ENCODE data around the gene TNFRSF25. TPM values are rescaled to one million over a fixed set of nuclear protein-coding genes. Genes with fewer than 3 reads are reported as not detected.

TNFRSF25 gene
- total and polyA plus RNA-seq, 11 donors = 4.7 to 17.5 (median 9.3) TPM

- Histone ChIP-seq H3K27ac (peak overlapping the region in 11 of 12 donors; percentile 51 to 86 (median 70)), H3K9me3 (no peaks in the 10 kb centered on the region), H3K4me3 (peak overlapping the region in 1 of 12 donors; percentile 4), H3K27me3 (peaks cover 0 to 20% (median 0%) of the 10 kb centered on the region in 9 donors), H3K4me1 (peaks cover 3 to 82% (median 50%) of the 10 kb centered on the region in 12 donors), H3K36me3 (no peaks in the 10 kb centered on the region)
- no peak for TF ChIP-seq CTCF (IDR thresholded peaks at IDR 0.05)
- no peak for TF ChIP-seq POLR2A (IDR thresholded peaks at IDR 0.05)
- ATAC-seq (no peak), DNase-seq (no peak)
- intact Hi-C loops (cut with DNase I) = loop anchor here in 1 of 10 donors (10.0 kb wide), 1 partner anchor 133 kb away; the partner anchor contains the start of gene THAP3
- whole genome bisulfite sequencing, 4 donors = 53 to 80% (median 58%) methylated on average over 9 to 10 of the region's 10 CpGs
Observed at GRCh38 chr1:6491966-6492365, 26.0 kb upstream of the TNFRSF25 start.

GRCh38 chr1:6491480-6491962 is 25.5 kb upstream of the TNFRSF25 start, which contains the start of gene PLEKHG5:
TSS of gene PLEKHG5 (minus strand) at chr1:6491667. CDS start at chr1:6477571, 14,096 bp downstream.
- intact Hi-C loops (cut with DNase I) = loop anchor here in 1 of 10 donors (10.0 kb wide), 1 partner anchor 133 kb away; the partner anchor contains the start of gene THAP3
- Histone ChIP-seq H3K27ac (peak within 1 kb of the TSS in 11 of 12 donors; percentile 64 to 86 (median 77)), H3K36me3 (no peaks in the 10 kb centered on the region), H3K4me3 (peak within 1 kb of the TSS; percentile 40 to 81 (median 64)), H3K4me1 (peaks cover 3 to 81% (median 47%) of the 10 kb centered on the region in 12 donors), H3K9me3 (no peaks in the 10 kb centered on the region), H3K27me3 (peaks cover 0 to 17% (median 0%) of the 10 kb centered on the region in 9 donors)
- TF ChIP-seq POLR2A (IDR thresholded peaks at IDR 0.05) (no peak), CTCF (IDR thresholded peaks at IDR 0.05) (no peak)
- 61 to 73% (median 67%) methylated on average over 6 of the region's 6 CpGs for WGBS, 4 donors
- ATAC-seq (peak in 3 of 4 donors; percentile 5 to 46 (median 9)), DNase-seq (peak in 1 of 5 donors; percentile 66)

DNA sequence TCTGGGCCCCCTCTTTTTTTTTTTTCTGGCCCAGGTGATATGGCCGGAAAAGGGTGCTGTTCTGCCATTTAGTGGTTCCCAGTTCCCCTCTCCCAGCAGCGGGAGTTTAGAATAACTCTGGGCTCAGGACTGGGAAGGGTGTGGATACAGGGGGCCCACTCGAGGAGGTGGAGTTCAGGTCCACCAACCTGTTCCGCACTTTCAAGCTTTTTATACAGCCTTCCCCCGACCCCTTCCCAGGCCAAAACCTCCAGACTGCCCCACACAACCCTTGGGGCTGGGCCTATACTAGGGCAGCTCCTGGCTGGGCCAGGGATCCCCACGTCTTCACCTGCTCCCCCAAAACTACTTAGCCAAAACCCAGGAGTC is 25.1 kb upstream of the TNFRSF25 start:
- Histone ChIP-seq H3K27me3 (peaks cover 0 to 17% (median 0%) of the 10 kb centered on the region in 9 donors), H3K4me1 (peaks cover 3 to 81% (median 46%) of the 10 kb centered on the region in 12 donors), H3K27ac (peak overlapping the region in 11 of 12 donors; percentile 64 to 86 (median 77)), H3K9me3 (no peaks in the 10 kb centered on the region), H3K36me3 (no peaks in the 10 kb centered on the region), H3K4me3 (peak overlapping the region; percentile 40 to 81 (median 64))
- 32 to 53% (median 39%) methylated on average over 6 of the region's 6 CpGs for WGBS, 4 donors
- no peak for TF ChIP-seq CTCF (IDR thresholded peaks at IDR 0.05)
- TF ChIP-seq POLR2A (IDR thresholded peaks at IDR 0.05) = no peak
- ATAC-seq (no peak), DNase-seq (no peak)
- intact Hi-C loops (cut with DNase I) = loop anchor here in 1 of 10 donors (10.0 kb wide), 1 partner anchor 134 kb away; the partner anchor contains the start of gene THAP3

Measured in heart left ventricle (tissue), 16 donors.